ENCODE data around the gene EFEMP2. TPM values are rescaled to one million over a fixed set of nuclear protein-coding genes. Genes with fewer than 3 reads are reported as not detected.

The EFEMP2 gene
- total RNA-seq, 1 donor from 2014 or later, result 97.3 TPM

DNA sequence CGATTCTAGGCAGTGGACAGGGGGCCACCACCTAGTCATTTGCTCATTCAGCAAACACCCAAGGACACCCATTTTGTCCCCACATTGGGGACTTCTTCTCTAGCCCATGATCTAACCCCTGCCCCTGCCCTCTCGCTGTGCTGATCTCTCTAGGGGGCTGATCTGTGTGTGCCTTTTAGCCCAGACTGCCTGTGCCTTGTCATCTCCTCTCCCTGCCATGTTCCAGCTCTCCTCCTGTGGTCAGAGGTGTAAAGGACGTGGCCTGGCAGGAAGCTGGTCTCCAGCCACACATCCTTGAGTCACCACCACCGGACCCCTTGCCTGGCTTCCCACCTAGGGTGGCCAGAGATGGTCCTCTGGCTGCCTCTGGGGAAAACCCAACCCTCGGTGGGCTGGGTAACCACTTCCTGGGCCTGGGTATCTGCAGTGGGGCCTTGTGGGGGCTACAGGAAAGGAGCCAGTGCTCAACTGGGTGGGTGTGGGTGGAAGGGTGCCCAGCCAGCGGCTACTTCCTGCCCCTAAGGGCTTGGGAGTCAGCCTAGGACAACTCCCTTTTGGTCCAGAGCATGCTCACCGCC lies 8.3 kb upstream of the EFEMP2 start:
- H3K9me3 Mint-ChIP-seq (ENCODE audit: unreplicated experiment), result no peaks in the 10 kb centered on the region
- H2AFZ ChIP-seq (ENCODE audit: low read depth, low read length), result no peak overlapping the region
- H3K4me1 Mint-ChIP-seq (ENCODE audit: low read depth, unreplicated experiment), result peaks cover 4% of the 10 kb centered on the region
- H3K79me2 ChIP-seq (ENCODE audit: insufficient read depth, low read length), result peaks cover 13% of the 10 kb centered on the region
- FAIRE-seq (no peak), DNase-seq (ENCODE audit: low read depth) (no peak)
- H3K36me3 Mint-ChIP-seq (ENCODE audit: low read depth, unreplicated experiment), result peaks cover 14% of the 10 kb centered on the region
- no peak overlapping the region for H3K4me3 ChIP-seq (ENCODE audit: insufficient read depth, low read depth, low read length)
- H3K4me3 Mint-ChIP-seq (ENCODE audit: unreplicated experiment), result no peak overlapping the region
- H3K27ac ChIP-seq (ENCODE audit: low read depth, low read length), result no peak overlapping the region
- H3K27me3 ChIP-seq (ENCODE audit: insufficient read depth, low read length), result no peaks in the 10 kb centered on the region
- peaks cover 16% of the 10 kb centered on the region for H3K4me1 ChIP-seq (ENCODE audit: insufficient read depth, low read length)
- H3K27me3 Mint-ChIP-seq (ENCODE audit: low read depth, unreplicated experiment), result no peaks in the 10 kb centered on the region
- peak overlapping the region; percentile 39 for H3K4me2 ChIP-seq (ENCODE audit: low read length)
- H3K27ac Mint-ChIP-seq (ENCODE audit: unreplicated experiment), result no peak overlapping the region
- no peaks in the 10 kb centered on the region for H3K9me3 ChIP-seq (ENCODE audit: insufficient read depth, low read depth, low read length)
- H4K20me1 ChIP-seq (ENCODE audit: insufficient read depth, low read length), result peaks cover 25% of the 10 kb centered on the region
- peaks cover 14% of the 10 kb centered on the region for H3K36me3 ChIP-seq (ENCODE audit: insufficient read depth, low read length)
- H3K9ac ChIP-seq (ENCODE audit: low read length), result no peak overlapping the region
- no peak for TF ChIP-seq EZH2 (IDR thresholded peaks at IDR 0.05; ENCODE audit: insufficient read depth, low read length)
- TF ChIP-seq, protein P1, sequence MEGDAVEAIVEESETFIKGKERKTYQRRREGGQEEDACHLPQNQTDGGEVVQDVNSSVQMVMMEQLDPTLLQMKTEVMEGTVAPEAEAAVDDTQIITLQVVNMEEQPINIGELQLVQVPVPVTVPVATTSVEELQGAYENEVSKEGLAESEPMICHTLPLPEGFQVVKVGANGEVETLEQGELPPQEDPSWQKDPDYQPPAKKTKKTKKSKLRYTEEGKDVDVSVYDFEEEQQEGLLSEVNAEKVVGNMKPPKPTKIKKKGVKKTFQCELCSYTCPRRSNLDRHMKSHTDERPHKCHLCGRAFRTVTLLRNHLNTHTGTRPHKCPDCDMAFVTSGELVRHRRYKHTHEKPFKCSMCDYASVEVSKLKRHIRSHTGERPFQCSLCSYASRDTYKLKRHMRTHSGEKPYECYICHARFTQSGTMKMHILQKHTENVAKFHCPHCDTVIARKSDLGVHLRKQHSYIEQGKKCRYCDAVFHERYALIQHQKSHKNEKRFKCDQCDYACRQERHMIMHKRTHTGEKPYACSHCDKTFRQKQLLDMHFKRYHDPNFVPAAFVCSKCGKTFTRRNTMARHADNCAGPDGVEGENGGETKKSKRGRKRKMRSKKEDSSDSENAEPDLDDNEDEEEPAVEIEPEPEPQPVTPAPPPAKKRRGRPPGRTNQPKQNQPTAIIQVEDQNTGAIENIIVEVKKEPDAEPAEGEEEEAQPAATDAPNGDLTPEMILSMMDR (IDR thresholded peaks at IDR 0.05; ENCODE audit: insufficient read depth, low read depth, low read length), result no peak

DNA sequence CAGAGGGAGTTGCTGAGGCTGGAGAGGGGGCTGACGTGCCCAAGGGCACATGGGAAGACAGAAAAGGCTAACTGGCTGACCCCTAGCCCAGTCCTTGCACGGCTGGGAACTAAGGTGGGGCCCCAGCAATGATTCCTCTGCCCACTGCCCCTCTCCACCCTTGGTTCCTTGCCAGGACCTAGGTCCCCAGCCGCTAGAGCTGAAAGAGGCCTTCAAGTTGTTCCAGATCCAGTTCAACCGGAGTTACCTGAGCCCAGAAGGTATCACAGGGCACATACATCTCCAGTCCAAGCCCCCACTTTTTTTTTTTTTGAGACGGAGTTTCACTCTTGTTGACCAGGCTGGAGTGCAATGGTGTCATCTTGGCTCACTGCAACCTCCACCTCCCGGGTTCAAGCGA lies 7.4 kb upstream of the EFEMP2 start:
- no peak for DNase-seq (ENCODE audit: low read depth)
- no peak for TF ChIP-seq EZH2 (IDR thresholded peaks at IDR 0.05; ENCODE audit: insufficient read depth, low read length)
- TF ChIP-seq, protein P1 (IDR thresholded peaks at IDR 0.05; ENCODE audit: insufficient read depth, low read depth, low read length), result no peak
- Histone ChIP-seq H3K9ac (ENCODE audit: low read length) (no peak overlapping the region), H3K27ac (ENCODE audit: low read depth, low read length) (no peak overlapping the region), H3K79me2 (ENCODE audit: insufficient read depth, low read length) (peaks cover 4% of the 10 kb centered on the region), H3K36me3 (ENCODE audit: insufficient read depth, low read length) (peaks cover 14% of the 10 kb centered on the region), H3K4me1 (ENCODE audit: insufficient read depth, low read length) (peaks cover 16% of the 10 kb centered on the region), H3K27me3 (ENCODE audit: insufficient read depth, low read length) (no peaks in the 10 kb centered on the region), H2AFZ (ENCODE audit: low read depth, low read length) (no peak overlapping the region), H3K9me3 (ENCODE audit: insufficient read depth, low read depth, low read length) (no peaks in the 10 kb centered on the region), H3K4me2 (ENCODE audit: low read length) (no peak overlapping the region), H4K20me1 (ENCODE audit: insufficient read depth, low read length) (peaks cover 23% of the 10 kb centered on the region), H3K4me3 (ENCODE audit: insufficient read depth, low read depth, low read length) (no peak overlapping the region)
- peaks cover 4% of the 10 kb centered on the region for H3K4me1 Mint-ChIP-seq (ENCODE audit: low read depth, unreplicated experiment)
- FAIRE-seq, result no peak
- no peaks in the 10 kb centered on the region for H3K27me3 Mint-ChIP-seq (ENCODE audit: low read depth, unreplicated experiment)
- H3K36me3 Mint-ChIP-seq (ENCODE audit: low read depth, unreplicated experiment), result peaks cover 11% of the 10 kb centered on the region
- H3K27ac Mint-ChIP-seq (ENCODE audit: unreplicated experiment), result no peak overlapping the region
- no peak overlapping the region for H3K4me3 Mint-ChIP-seq (ENCODE audit: unreplicated experiment)
- H3K9me3 Mint-ChIP-seq (ENCODE audit: unreplicated experiment), result no peaks in the 10 kb centered on the region

DNA sequence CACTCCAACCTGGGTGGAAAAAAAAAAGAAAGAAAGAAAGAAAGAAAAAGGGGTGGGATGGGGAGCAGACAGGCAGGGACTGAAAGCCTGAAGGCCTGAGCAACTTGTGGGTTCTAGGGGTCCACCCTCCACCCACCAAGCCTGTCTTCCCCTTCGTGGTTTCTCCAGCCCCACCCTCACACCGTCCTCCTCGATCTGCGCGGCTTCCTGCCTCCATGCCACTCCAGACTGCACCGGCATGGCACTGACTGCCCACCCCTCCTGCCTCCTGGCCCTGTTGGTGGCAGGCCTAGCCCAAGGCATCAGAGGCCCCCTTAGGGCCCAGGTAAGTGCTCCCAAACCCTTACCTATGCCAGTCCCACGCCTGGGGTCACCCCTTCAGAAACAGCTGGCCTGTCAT lies 7.0 kb upstream of the EFEMP2 start, which contains the start of gene CTSW:
CTSW (plus strand) TSS at position 221 of the 400 bp plus-strand sequence; CDS start at position 239, 18 bp downstream.
- Mint-ChIP-seq H3K36me3 (ENCODE audit: low read depth, unreplicated experiment) (peaks cover 9% of the 10 kb centered on the region), H3K27me3 (ENCODE audit: low read depth, unreplicated experiment) (no peaks in the 10 kb centered on the region), H3K4me3 (ENCODE audit: unreplicated experiment) (no peak within 1 kb of the TSS), H3K4me1 (ENCODE audit: low read depth, unreplicated experiment) (peaks cover 4% of the 10 kb centered on the region), H3K27ac (ENCODE audit: unreplicated experiment) (no peak within 1 kb of the TSS), H3K9me3 (ENCODE audit: unreplicated experiment) (no peaks in the 10 kb centered on the region)
- Histone ChIP-seq H3K9me3 (ENCODE audit: insufficient read depth, low read depth, low read length) (no peaks in the 10 kb centered on the region), H3K27ac (ENCODE audit: low read depth, low read length) (no peak within 1 kb of the TSS), H3K4me3 (ENCODE audit: insufficient read depth, low read depth, low read length) (no peak within 1 kb of the TSS), H3K27me3 (ENCODE audit: insufficient read depth, low read length) (no peaks in the 10 kb centered on the region), H4K20me1 (ENCODE audit: insufficient read depth, low read length) (peaks cover 20% of the 10 kb centered on the region), H3K4me2 (ENCODE audit: low read length) (no peak within 1 kb of the TSS), H3K36me3 (ENCODE audit: insufficient read depth, low read length) (peaks cover 14% of the 10 kb centered on the region), H3K79me2 (ENCODE audit: insufficient read depth, low read length) (peaks cover 4% of the 10 kb centered on the region), H3K9ac (ENCODE audit: low read length) (no peak within 1 kb of the TSS), H3K4me1 (ENCODE audit: insufficient read depth, low read length) (peaks cover 14% of the 10 kb centered on the region), H2AFZ (ENCODE audit: low read depth, low read length) (no peak within 1 kb of the TSS)
- no peak for DNase-seq (ENCODE audit: low read depth)
- no peak for TF ChIP-seq EZH2 (IDR thresholded peaks at IDR 0.05; ENCODE audit: insufficient read depth, low read length)
- TF ChIP-seq, protein P1 (IDR thresholded peaks at IDR 0.05; ENCODE audit: insufficient read depth, low read depth, low read length), result no peak
- FAIRE-seq, result no peak
